IPS-18c (cell line): ENCODE results near the gene ZNF488.
"Not testable (repeated sequence)": the region's sequence is repeated elsewhere in the genome, so short reads cannot be mapped to it uniquely, and the experiment has no call there.

Experiments used
- H3K4me3 ChIP-seq: 2 replicates; pipeline ENCODE4 v1.7.0; 2013; ENCODE audit warnings: low read depth, mild to moderate bottlenecking, low read length, moderate library complexity; ENCODE audit not compliant: insufficient read depth
- H3K9me3 ChIP-seq: one replicate; pipeline ENCODE4 v1.6.1; 2013; ENCODE audit warnings: mild to moderate bottlenecking, low read length, moderate library complexity; ENCODE audit not compliant: control insufficient read depth, insufficient read depth

The ZNF488 gene

GRCh38 chr10:47384148-47384921, at the start of gene ZNF488:
TSS of gene ZNF488 (minus strand) at chr10:47384293. CDS start at chr10:47368829, 15,464 bp downstream.
- peak within 1 kb of the TSS; percentile 66 for H3K4me3 ChIP-seq
- peaks cover 4% of the 10 kb centered on the region for H3K9me3 ChIP-seq

- Histone ChIP-seq H3K9me3 (peaks cover 3% of the 10 kb centered on the region), H3K4me3 (no peak overlapping the region)
Measured at GRCh38 chr10:47425813-47426419, 41.8 kb upstream of the ZNF488 start.

- Histone ChIP-seq H3K4me3 (no peak overlapping the region), H3K9me3 (peaks cover 3% of the 10 kb centered on the region)
Measured at GRCh38 chr10:47424231-47424630, 40.1 kb upstream of the ZNF488 start.

- no peak overlapping the region for H3K4me3 ChIP-seq
- peaks cover 3% of the 10 kb centered on the region for H3K9me3 ChIP-seq
Measured at GRCh38 chr10:47423476-47423875, 39.4 kb upstream of the ZNF488 start.

- no peak overlapping the region; the same call in 1 of the 2 replicates for H3K4me3 ChIP-seq
- peaks cover 2% of the 10 kb centered on the region for H3K9me3 ChIP-seq
Measured at GRCh38 chr10:47421057-47421952, 37.2 kb upstream of the ZNF488 start.

- Histone ChIP-seq H3K9me3 (no peaks in the 10 kb centered on the region), H3K4me3 (no peak overlapping the region; the same call in 1 of the 2 replicates)
Measured at GRCh38 chr10:47420305-47421056, 36.4 kb upstream of the ZNF488 start.

GRCh38 chr10:47419421-47419820, 35.3 kb upstream of the ZNF488 start:
- H3K9me3 ChIP-seq, result no peaks in the 10 kb centered on the region
- H3K4me3 ChIP-seq, result no peak overlapping the region

GRCh38 chr10:47418966-47419365, 34.9 kb upstream of the ZNF488 start:
- H3K4me3 ChIP-seq, result no peak overlapping the region
- no peaks in the 10 kb centered on the region for H3K9me3 ChIP-seq

GRCh38 chr10:47418321-47418720, 34.2 kb upstream of the ZNF488 start:
- no peaks in the 10 kb centered on the region for H3K9me3 ChIP-seq
- H3K4me3 ChIP-seq, result no peak overlapping the region

GRCh38 chr10:47416305-47417218, 32.5 kb upstream of the ZNF488 start:
- H3K4me3 ChIP-seq, H3K9me3 ChIP-seq: not testable (repeated sequence)

- Histone ChIP-seq H3K9me3 (no peaks in the 10 kb centered on the region), H3K4me3 (no peak overlapping the region)
Measured at GRCh38 chr10:47415520-47416304, 31.6 kb upstream of the ZNF488 start.

- H3K4me3 ChIP-seq, result no peak overlapping the region
- H3K9me3 ChIP-seq, result no peaks in the 10 kb centered on the region
Measured at GRCh38 chr10:47414752-47415519, 30.8 kb upstream of the ZNF488 start.

GRCh38 chr10:47414227-47414592, 30.1 kb upstream of the ZNF488 start:
- no peak overlapping the region for H3K4me3 ChIP-seq
- H3K9me3 ChIP-seq, result no peaks in the 10 kb centered on the region

GRCh38 chr10:47413531-47414226, 29.6 kb upstream of the ZNF488 start:
- H3K4me3 ChIP-seq, result no peak overlapping the region
- no peaks in the 10 kb centered on the region for H3K9me3 ChIP-seq
